Thyroid gland (tissue), 4 donors: ENCODE results near the gene MOB1B. TPM values are rescaled to one million over a fixed set of nuclear protein-coding genes. Genes with fewer than 3 reads are reported as not detected.
"Not testable (repeated sequence)": the region's sequence is repeated elsewhere in the genome, so short reads cannot be mapped to it uniquely, and the experiment has no call there.

Experiments used
- DNase-seq, 2 donors: peaks; one replicate each; pipeline ENCODE4 v3.0.0-alpha.2; 2019
- H3K27ac ChIP-seq, 3 donors: fragments of 200-600 bp; sonication (generic); 1 replicate in 2 of 3; 2 replicates in 1 of 3; pipeline ENCODE4 v1.5.1; 2016 to 2019; ENCODE audit warnings: mild to moderate bottlenecking in 1 of 3, moderate library complexity in 1 of 3
- H3K27me3 ChIP-seq: fragments of 200-600 bp; sonication (generic); one replicate; pipeline ENCODE4 v1.5.1; 2019
- H3K36me3 ChIP-seq, 2 donors: fragments of 200-600 bp; sonication (generic); one replicate each; pipeline ENCODE4 v1.5.1; 2016 to 2019
- H3K4me1 ChIP-seq, 2 donors: fragments of 200-600 bp; sonication (generic); one replicate each; pipeline ENCODE4 v1.5.1; 2017 to 2019
- H3K4me3 ChIP-seq, 3 donors: fragments of 200-600 bp; sonication (generic); replicated peaks in 1 of 3; 1 replicate in 2 of 3; 2 replicates in 1 of 3; pipeline ENCODE4 v1.5.1; 2016; ENCODE audit warnings: mild to moderate bottlenecking in 1 of 3
- H3K9me3 ChIP-seq: fragments of 200-600 bp; sonication (generic); one replicate; pipeline ENCODE4 v1.5.1; 2017
- POLR2A ChIP-seq, 2 donors: fragments of 450-650 bp; IDR thresholded peaks; one replicate each; pipeline ENCODE4 v1.6.1; 2017; ENCODE audit warnings: antibody characterized with exemption in 2 of 2, mild to moderate bottlenecking in 2 of 2, moderate library complexity in 1 of 2
- WGBS, 2 donors: methylation state at CpG; one replicate each; pipeline ENCODE4 v1.1.5; 2017; 5-methylcytosine and 5-hydroxymethylcytosine counted together
- intact Hi-C: fragments of 100-400 bp; cut with DNase I; formaldehyde crosslinking; loops from one replicate; pipeline ENCODE4 v1.15.1; 2023
- total RNA-seq, 4 donors: library from RNA; depleted of rRNA; stranded (reverse); fragments of >200 nt; gene quantifications; one replicate each; pipeline ENCODE4 v1.2.3, GENCODE V29; 2016
- TF ChIP-seq, protein P1 (sequence below), 6 experiments: fragments of 200-600 bp in 3 of 6; fragments of 450-650 bp in 3 of 6; sonication (generic) in 3 of 6; IDR thresholded peaks; one replicate each; pipeline ENCODE4 v1.5.1; 2016 to 2019; ENCODE audit warnings: antibody characterized with exemption in 6 of 6, mild to moderate bottlenecking in 2 of 6, inconsistent platforms in 1 of 6, moderate library complexity in 1 of 6

MOB1B gene
- total RNA-seq, 4 donors from 2014 or later: 24.1 to 33.9 (median 29.6) TPM

- no peaks in the 10 kb centered on the region for H3K4me1 ChIP-seq
- no peak overlapping the region for H3K4me3 ChIP-seq
- no peak for DNase-seq
- no peaks in the 10 kb centered on the region for H3K36me3 ChIP-seq
- intact Hi-C loops: loop anchor here (5.0 kb wide), 1 partner anchor 354 kb away; no protein-coding TSS in a partner anchor
- H3K27me3 ChIP-seq: no peaks in the 10 kb centered on the region
- H3K27ac ChIP-seq: no peak overlapping the region
- 89 to 92% methylated on average over 6 of the region's 6 CpGs for WGBS, 2 donors
- no peaks in the 10 kb centered on the region for H3K9me3 ChIP-seq
- TF ChIP-seq POLR2A (IDR thresholded peaks at IDR 0.05): no peak
- TF ChIP-seq, protein P1, sequence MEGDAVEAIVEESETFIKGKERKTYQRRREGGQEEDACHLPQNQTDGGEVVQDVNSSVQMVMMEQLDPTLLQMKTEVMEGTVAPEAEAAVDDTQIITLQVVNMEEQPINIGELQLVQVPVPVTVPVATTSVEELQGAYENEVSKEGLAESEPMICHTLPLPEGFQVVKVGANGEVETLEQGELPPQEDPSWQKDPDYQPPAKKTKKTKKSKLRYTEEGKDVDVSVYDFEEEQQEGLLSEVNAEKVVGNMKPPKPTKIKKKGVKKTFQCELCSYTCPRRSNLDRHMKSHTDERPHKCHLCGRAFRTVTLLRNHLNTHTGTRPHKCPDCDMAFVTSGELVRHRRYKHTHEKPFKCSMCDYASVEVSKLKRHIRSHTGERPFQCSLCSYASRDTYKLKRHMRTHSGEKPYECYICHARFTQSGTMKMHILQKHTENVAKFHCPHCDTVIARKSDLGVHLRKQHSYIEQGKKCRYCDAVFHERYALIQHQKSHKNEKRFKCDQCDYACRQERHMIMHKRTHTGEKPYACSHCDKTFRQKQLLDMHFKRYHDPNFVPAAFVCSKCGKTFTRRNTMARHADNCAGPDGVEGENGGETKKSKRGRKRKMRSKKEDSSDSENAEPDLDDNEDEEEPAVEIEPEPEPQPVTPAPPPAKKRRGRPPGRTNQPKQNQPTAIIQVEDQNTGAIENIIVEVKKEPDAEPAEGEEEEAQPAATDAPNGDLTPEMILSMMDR (IDR thresholded peaks at IDR 0.05): no peak
These were observed 104.2 kb downstream of the MOB1B start for GRCh38 chr4:71006203-71006907.

DNA sequence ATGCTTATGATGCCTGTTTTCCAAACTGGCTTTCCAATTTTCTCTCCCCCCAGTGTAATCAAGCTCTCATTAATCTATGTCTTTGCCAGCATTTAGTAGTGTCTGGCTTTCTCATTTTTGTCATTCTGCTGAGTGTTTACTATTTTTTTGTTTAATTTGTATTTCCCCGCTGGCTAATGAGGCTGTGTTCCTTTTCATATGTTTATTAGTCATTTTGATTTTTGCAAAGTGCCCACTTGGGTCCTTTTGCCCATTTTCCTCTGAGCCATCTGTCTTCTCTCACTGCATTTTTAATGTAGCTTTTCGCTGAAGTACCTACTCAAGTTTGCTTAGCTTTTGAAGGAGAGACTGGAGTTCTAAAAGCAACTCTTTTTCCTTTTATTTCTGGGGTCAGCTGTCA, 106.0 kb downstream of the MOB1B start:
- intact Hi-C loops: loop anchor here (5.0 kb wide), 1 partner anchor 356 kb away; no protein-coding TSS in a partner anchor

GRCh38 chr4:71009086-71009485, 106.9 kb downstream of the MOB1B start:
- no peak for DNase-seq
- H3K4me1 ChIP-seq: no peaks in the 10 kb centered on the region
- H3K9me3 ChIP-seq: no peaks in the 10 kb centered on the region
- no peak overlapping the region for H3K27ac ChIP-seq
- no peak for TF ChIP-seq POLR2A (IDR thresholded peaks at IDR 0.05)
- TF ChIP-seq, protein P1 (IDR thresholded peaks at IDR 0.05): no peak
- 81 to 84% methylated on average over 3 of the region's 3 CpGs for WGBS, 2 donors
- intact Hi-C loops: loop anchor here (5.0 kb wide), 1 partner anchor 357 kb away; no protein-coding TSS in a partner anchor
- no peak overlapping the region for H3K4me3 ChIP-seq
- no peaks in the 10 kb centered on the region for H3K36me3 ChIP-seq
- no peaks in the 10 kb centered on the region for H3K27me3 ChIP-seq

More for the DNA sequence above, 106.0 kb downstream of the MOB1B start:
- no peak overlapping the region for H3K27ac ChIP-seq
- H3K4me1 ChIP-seq: no peaks in the 10 kb centered on the region
- no peak overlapping the region for H3K4me3 ChIP-seq
- no peaks in the 10 kb centered on the region for H3K9me3 ChIP-seq
- no peaks in the 10 kb centered on the region for H3K36me3 ChIP-seq
- TF ChIP-seq POLR2A (IDR thresholded peaks at IDR 0.05): no peak
- TF ChIP-seq, protein P1 (IDR thresholded peaks at IDR 0.05): no peak
- DNase-seq: no peak
- no peaks in the 10 kb centered on the region for H3K27me3 ChIP-seq
- WGBS, 2 donors: 87 to 91% methylated on average over 2 of the region's 2 CpGs

- intact Hi-C loops: loop anchor here (5.0 kb wide), 1 partner anchor 358 kb away; no protein-coding TSS in a partner anchor
- no peaks in the 10 kb centered on the region for H3K36me3 ChIP-seq
- 3 to 12% methylated on average over 3 of the region's 3 CpGs for WGBS, 2 donors
- H3K4me1 ChIP-seq: no peaks in the 10 kb centered on the region
- no peak overlapping the region for H3K4me3 ChIP-seq
- H3K9me3 ChIP-seq: no peaks in the 10 kb centered on the region
- TF ChIP-seq, protein P1 (IDR thresholded peaks at IDR 0.05): peak in 5 of 6 experiments; percentile 21 to 78 (median 50)
- TF ChIP-seq POLR2A (IDR thresholded peaks at IDR 0.05): no peak
- H3K27me3 ChIP-seq: no peaks in the 10 kb centered on the region
- H3K27ac ChIP-seq: no peak overlapping the region
- no peak for DNase-seq
These were observed 107.9 kb downstream of the MOB1B start for GRCh38 chr4:71009890-71010588.

- TF ChIP-seq, protein P1 (IDR thresholded peaks at IDR 0.05): no peak
- TF ChIP-seq POLR2A (IDR thresholded peaks at IDR 0.05): no peak
- Histone ChIP-seq H3K27me3 (no peaks in the 10 kb centered on the region), H3K4me3 (no peak overlapping the region), H3K4me1 (no peaks in the 10 kb centered on the region), H3K9me3 (no peaks in the 10 kb centered on the region), H3K36me3 (no peaks in the 10 kb centered on the region), H3K27ac (no peak overlapping the region)
- DNase-seq: no peak
- intact Hi-C loops: no loop called here
- WGBS, 2 donors: 94 to 96% methylated on average over 4 of the region's 4 CpGs
These were observed 109.3 kb downstream of the MOB1B start for GRCh38 chr4:71011451-71011850.

DNA sequence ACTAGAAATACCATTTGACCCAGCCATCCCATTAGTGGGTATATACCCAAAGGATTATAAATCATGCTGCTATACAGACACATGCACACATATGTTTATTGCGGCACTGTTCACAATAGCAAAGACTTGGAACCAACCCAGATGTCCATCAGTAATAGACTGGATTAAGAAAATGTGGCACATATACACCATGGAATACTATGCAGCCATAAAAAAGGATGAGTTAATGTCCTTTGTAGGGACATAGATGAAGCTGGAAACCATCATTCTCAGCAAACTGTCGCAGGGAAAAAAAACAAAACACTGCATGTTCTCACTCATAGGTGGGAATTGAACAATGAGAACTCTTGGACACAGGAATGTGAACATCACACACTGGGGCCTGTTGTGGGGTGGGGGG, 115.2 kb downstream of the MOB1B start:
- intact Hi-C loops, DNase-seq, H3K27me3 ChIP-seq, H3K4me1 ChIP-seq, H3K9me3 ChIP-seq, H3K27ac ChIP-seq, H3K36me3 ChIP-seq, H3K4me3 ChIP-seq: not testable (repeated sequence)
- 91 to 95% methylated on average over 2 of the region's 2 CpGs for WGBS, 2 donors
